A549 treated with Mapracorat at 1 μM for 4 hours (cell line): ENCODE measurements around the gene AMMECR1. TPM values are rescaled to one million over a fixed set of nuclear protein-coding genes. Genes with fewer than 3 reads are reported as not detected.

ENCODE experiments used
- total RNA-seq: library from RNA; stranded (reverse); fragments of 200-300 nt; extraction: Qiagen RNA extraction; gene quantifications from 5 replicates; pipeline ENCODE4 v1.2.3, GENCODE V29; 2022

The AMMECR1 gene
- 5.9 to 7.2 TPM (median 6.2 TPM) in 5 replicates for total RNA-seq

DNA sequence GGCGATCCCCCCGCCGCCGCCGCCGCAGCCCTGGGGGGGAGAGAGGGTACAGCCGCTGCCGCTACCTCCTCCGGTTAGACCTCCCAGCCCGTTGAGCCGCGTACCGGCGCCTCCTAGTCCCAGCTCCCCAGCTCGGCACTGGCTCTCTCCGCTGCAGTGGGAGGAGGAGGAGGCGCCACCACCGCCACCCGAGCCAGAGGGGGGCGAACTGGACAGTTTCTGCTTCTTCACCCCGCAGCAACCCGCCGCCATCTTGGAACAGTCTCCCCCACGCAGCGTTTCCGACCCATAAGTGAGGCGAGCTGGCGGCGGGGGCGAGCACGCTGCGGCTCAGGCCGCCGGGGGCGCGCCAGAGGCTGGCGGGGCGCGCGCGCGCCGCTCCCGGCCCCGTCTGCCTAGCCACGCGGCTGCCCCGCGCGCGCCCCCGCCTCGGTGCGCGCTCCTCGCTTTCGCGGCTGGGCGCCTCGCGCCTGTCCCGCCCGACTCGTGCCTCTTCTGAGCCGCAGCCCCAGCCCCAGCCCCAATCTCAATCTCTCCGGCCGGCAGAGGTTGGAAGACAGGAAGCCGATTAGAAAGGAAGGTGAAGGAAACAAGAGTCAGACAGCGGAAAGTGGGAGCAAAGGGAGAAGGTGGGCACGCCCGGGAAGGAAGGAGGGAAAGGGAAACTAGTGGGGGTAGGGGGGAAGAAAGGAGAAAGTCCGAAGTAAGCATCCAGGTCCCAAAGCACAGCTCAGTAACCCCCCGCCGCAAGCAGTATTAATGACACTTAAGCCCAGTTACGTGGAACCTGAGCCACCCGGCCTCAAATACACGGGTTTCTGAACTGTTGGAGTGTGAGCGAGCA is at the start of gene AMMECR1:
Gene AMMECR1, minus strand, starts transcription at position 266 of the 844 bp plus-strand sequence. Its CDS starts 14 bp downstream, at position 252.

DNA sequence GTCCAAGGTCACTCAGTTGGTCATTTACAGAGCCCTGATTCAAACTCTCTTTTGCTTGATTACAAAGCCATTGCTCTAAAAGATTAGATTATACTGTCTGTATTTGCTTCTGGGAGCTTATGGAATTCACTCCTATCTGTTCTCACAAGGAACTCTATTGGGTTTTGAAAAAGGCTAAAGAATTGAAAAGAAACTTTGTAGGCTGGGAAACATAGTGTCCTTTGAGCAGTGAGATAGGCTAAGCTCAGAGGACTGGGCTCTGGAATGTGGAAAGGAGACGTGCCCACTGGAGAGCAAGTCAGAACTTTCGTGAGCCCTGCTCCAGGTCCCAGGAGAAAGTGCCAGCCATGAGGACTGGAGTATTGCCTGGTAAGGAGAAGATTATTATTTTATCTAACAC is 40.7 kb upstream of the AMMECR1 start, which contains the start of gene RTL9:
Gene RTL9, plus strand, starts transcription at position 301 of the 400 bp plus-strand sequence. CDS start 91,770 bp downstream, outside the sequence.

Other genes with a start within 250 kb of the AMMECR1 start
- 0.09 to 0.13 TPM (median 0.11 TPM) in 5 replicates for gene RTL9, start 40.8 kb upstream of the AMMECR1 start, total RNA-seq